HG02885 (cell line): ENCODE results near the gene GYPA.
"Not testable (repeated sequence)": the region's sequence is repeated elsewhere in the genome, so short reads cannot be mapped to it uniquely, and the experiment has no call there.

ENCODE experiments used
- ATAC-seq: cut with Tn5 transposase; IDR thresholded peaks from one replicate; pipeline ENCODE4 v1.9.1; 2021; ENCODE audit warnings: mild to moderate bottlenecking; ENCODE audit not compliant: unreplicated experiment, poor library complexity

Gene GYPA

GRCh38 chr4:144130167-144130566, 10.4 kb downstream of the GYPA start:
- not testable (repeated sequence) for ATAC-seq

GRCh38 chr4:144129336-144129875, 11.1 kb downstream of the GYPA start:
- not testable (repeated sequence) for ATAC-seq

GRCh38 chr4:144128709-144129320, 11.7 kb downstream of the GYPA start:
- not testable (repeated sequence) for ATAC-seq

DNA sequence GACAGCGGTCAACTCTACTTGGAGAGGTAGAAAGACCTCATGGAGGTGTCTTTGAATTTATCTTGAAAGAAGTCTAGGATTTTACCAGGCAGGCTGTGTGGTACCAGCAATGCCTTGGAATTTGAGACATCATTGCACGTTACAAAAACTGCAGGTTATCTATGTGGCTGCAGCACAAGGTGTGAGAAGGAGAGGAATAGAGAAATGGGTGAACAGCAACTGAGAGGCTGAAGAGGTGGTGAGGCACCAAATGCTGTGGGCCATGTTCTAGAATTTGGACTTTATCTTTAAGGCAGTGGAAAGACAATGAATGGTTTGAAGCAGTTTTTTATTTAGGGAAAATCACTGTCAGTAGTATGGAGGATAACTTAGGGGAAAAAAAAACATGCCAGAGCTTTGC, 15.4 kb downstream of the GYPA start:
- not testable (repeated sequence) for ATAC-seq

GRCh38 chr4:144123982-144124635, 16.4 kb downstream of the GYPA start:
- not testable (repeated sequence) for ATAC-seq

- ATAC-seq = not testable (repeated sequence)
Measured at GRCh38 chr4:144123269-144123668, 17.2 kb downstream of the GYPA start.

- not testable (repeated sequence) for ATAC-seq
Measured at GRCh38 chr4:144119752-144120151, 20.8 kb downstream of the GYPA start.

GRCh38 chr4:144115519-144115918, 25.0 kb downstream of the GYPA start:
- no peak for ATAC-seq

- no peak for ATAC-seq
Measured at GRCh38 chr4:144113546-144113945, 27.0 kb downstream of the GYPA start.

DNA sequence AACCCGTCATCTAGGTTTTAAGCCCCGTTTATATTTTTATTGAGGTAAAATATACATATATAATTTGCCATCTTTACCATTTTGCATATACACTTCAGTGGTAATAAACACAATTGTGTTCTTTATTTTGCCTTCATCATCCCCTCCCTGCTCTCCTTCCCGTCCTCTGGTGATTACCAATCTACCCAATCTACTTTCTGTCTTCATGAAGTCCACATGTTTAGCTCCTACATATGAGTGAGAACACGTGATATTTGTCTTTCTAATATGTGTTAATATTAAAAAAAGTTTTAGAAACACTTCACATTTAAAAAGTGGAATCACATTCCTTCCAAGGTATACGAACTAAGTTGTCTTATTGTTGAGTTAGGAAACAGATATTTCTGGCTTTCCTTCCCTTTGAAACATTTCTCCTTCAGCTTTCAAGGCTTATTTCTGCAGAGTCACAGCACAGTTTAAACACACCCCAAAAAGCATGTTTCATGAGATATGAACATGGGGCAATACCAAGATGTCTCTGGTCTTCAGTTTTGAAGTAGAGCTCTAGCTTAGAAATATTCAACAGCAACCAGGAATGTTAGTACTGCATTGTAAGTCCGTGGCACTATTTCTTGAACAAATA, 35.9 kb downstream of the GYPA start:
- ATAC-seq = no peak

GRCh38 chr4:144097776-144098175, 42.7 kb downstream of the GYPA start:
- not testable (repeated sequence) for ATAC-seq

GRCh38 chr4:144093995-144094394, 46.5 kb downstream of the GYPA start:
- ATAC-seq = not testable (repeated sequence)

DNA sequence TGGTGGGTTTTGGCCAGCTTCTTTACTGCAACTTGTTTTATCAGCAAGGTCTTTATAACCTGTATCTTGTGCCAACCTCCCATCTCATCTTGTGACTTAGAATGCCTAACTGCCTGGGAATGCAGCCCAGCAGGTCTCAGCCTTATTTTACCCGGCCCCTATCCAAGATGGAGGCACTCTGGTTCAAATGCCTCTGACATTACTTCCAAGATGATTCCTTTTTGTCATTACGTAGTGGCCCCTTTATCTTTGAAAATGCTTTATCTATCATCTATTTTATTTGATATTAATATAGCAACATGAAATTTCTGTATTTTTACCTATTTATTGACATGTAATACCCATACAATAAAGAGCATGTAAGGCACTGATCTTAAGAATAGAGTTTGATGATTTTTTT, 49.3 kb downstream of the GYPA start:
- not testable (repeated sequence) for ATAC-seq

DNA sequence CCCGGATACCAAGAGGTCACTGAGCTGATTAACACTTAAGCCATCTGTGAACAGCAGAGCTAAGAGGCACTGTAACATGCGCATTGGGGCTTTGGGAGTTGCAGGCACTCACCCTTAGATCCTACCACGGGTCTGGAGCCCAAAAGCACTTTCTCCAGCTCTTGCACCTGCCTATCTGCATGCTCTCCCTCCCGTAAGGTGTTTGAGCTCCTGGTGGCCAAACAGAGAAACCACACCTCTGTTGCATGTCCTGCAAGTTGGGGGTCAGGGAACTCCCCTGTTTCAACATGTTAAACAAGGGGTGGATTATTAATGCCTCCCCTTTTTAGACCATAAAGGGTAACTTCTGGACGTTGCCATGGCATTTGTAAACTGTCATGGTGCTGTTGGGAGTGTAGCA, 49.8 kb downstream of the GYPA start:
- no peak for ATAC-seq

DNA sequence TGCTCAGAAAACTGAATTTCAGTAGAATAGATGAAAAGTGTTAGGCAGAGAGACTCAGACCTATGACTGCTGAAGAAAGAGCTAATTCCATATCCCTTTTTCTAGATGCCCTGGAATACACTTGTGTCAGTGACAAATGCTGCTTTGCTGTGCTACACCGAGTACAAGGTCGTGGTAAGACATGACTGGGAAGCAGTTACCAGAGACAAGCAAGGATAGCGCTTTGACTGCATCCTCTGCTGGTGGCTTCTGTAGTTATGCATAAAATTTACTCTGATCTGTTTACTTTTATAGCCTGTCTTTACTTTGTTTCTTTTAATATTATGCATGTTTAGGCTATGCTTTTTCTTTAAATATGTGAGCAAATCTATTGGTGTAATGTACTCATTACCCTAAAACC, 58.5 kb downstream of the GYPA start:
- not testable (repeated sequence) for ATAC-seq

DNA sequence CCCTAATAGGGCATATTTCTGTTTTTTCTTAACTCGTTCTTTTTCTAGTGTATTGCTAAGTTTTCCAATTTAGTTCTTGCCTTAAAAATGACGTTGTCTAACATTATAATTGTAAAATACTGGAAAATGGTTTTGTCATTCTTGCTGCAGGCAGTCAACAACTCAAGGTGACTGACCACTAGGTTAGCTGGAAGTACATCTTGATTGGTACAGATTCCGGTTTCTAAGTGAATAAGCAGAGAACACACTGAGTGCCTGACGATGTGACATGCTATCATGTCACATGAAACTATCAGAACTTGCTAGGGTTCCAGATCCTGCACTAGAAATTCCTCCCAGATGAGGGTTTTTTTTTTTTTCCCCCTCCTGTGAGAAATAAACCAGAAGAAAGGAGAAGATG, 60.4 kb downstream of the GYPA start:
- not testable (repeated sequence) for ATAC-seq

- ATAC-seq = not testable (repeated sequence)
Measured at GRCh38 chr4:144078746-144079145, 61.8 kb downstream of the GYPA start.

DNA sequence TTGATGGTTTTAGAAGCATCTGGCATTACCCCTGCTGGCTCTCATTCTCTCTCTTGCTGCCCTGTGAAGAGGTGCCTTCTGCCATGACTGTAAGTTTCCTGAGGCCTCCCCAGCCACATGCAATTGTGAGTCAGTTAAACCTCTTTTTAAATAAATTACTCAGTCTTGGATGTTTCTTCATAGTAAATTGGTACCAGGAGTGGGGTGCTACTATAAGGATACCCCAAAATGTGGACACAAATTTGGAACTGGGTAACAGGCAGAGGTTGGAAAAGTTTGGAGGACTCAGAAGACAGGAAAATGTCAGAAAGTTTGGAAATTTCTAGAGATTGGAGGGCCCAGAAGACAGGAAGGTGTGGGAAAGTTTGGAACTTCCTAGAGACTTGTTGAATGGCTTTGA, 79.0 kb downstream of the GYPA start:
- ATAC-seq = not testable (repeated sequence)

DNA sequence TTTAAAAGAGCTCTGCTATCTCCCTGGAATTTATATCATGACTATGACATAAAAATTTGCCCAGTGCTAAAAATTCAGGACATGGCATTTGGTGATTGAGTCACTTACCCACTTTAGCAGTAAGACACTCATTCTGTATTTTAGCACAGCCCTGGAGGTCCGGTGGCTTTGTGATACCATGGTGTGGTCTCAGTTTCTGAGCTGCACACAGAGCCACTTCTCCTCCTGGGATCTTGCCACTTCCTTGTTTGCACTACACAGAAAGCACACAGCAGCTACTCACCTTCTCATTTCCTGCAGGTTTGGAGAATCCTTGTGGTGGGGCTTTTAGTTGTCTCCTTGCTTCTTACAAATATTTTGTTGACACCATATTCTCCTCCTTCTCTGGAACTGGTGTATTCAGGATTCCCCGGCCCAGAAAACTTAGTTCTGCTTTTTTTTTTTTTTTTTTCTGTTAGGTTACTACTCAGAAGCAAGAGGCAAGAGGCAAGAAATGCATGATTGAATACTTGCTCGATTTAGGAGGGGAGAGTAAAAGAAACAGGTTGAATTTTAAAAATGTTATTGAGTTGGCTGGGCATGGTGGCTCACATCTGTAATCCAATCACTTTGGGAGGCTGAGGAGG, 80.2 kb downstream of the GYPA start:
- not testable (repeated sequence) for ATAC-seq
